Thyroid gland (tissue), 4 donors: ENCODE measurements around the gene BCKDHB.

ENCODE experiments used
- CTCF ChIP-seq, 6 experiments: fragments of 200-600 bp in 3 of 6; fragments of 450-650 bp in 3 of 6; sonication (generic) in 3 of 6; IDR thresholded peaks; one replicate each; pipeline ENCODE4 v1.5.1; 2016 to 2019; ENCODE audit warnings: antibody characterized with exemption in 6 of 6, mild to moderate bottlenecking in 2 of 6, inconsistent platforms in 1 of 6, moderate library complexity in 1 of 6
- POLR2A ChIP-seq, 2 donors: fragments of 450-650 bp; IDR thresholded peaks; one replicate each; pipeline ENCODE4 v1.6.1; 2017; ENCODE audit warnings: antibody characterized with exemption in 2 of 2, mild to moderate bottlenecking in 2 of 2, moderate library complexity in 1 of 2

GRCh38 chr6:80144753-80145315, 38.4 kb downstream of the BCKDHB start:
- TF ChIP-seq CTCF (IDR thresholded peaks at IDR 0.05) (no peak), POLR2A (IDR thresholded peaks at IDR 0.05) (no peak)
